MG63 (cell line): ENCODE data around the gene MPV17. TPM values are rescaled to one million over a fixed set of nuclear protein-coding genes. Genes with fewer than 3 reads are reported as not detected.
"Not testable (repeated sequence)": the region's sequence is repeated elsewhere in the genome, so short reads cannot be mapped to it uniquely, and the experiment has no call there.

Experiments used
- DNase-seq: peaks from one replicate; pipeline ENCODE4 v3.0.0-alpha.2; 2020
- H3K27me3 ChIP-seq: fragments of 250-450 bp; sonication (Bioruptor Pico); 2 replicates; pipeline ENCODE4 v1.5.1; 2020; ENCODE audit warnings: mild to moderate bottlenecking, moderate library complexity
- H3K36me3 ChIP-seq: fragments of 250-450 bp; sonication (Bioruptor Pico); 2 replicates; pipeline ENCODE4 v1.5.1; 2020; ENCODE audit warnings: mild to moderate bottlenecking, moderate library complexity
- H3K4me3 ChIP-seq: fragments of 250-450 bp; sonication (Bioruptor Pico); 2 replicates; pipeline ENCODE4 v1.5.1; 2020; ENCODE audit warnings: mild to moderate bottlenecking, moderate library complexity
- H3K9me3 ChIP-seq: fragments of 250-450 bp; sonication (Bioruptor Pico); 2 replicates; pipeline ENCODE4 v1.5.1; 2020; ENCODE audit warnings: mild to moderate bottlenecking, moderate library complexity
- total RNA-seq: library from RNA; depleted of rRNA; stranded (reverse); fragments of >200 nt; shearing (Covaris generic); gene quantifications from 2 replicates; pipeline ENCODE4 v1.2.3, GENCODE V29; 2014; ENCODE audit warnings: low replicate concordance

The MPV17 gene
- total RNA-seq, 1 experiment from 2014 or later = 66.5 TPM

DNA sequence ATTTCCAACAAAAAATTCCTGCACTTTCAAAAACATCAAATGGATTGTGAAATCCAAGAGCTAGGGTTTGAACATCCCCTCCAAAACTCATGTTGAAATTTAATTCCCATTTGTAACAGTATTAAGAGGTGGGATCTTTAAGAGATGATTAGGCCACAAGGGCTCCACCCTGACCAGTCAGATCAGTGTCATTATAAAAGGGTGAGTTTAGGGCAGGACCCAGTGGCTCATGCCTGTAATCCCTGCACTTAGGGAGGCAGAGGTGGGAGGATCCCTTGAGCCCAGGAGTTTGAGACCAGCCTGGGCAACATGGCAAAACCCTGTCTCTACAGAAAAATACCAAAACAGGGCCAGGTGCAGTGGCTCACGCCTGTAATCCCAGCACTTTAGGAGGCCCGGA, 24.7 kb upstream of the MPV17 start:
- peaks cover 17% of the 10 kb centered on the region for H3K36me3 ChIP-seq
- H3K9me3 ChIP-seq = no peaks in the 10 kb centered on the region
- no peak for DNase-seq
- H3K27me3 ChIP-seq = no peaks in the 10 kb centered on the region
- H3K4me3 ChIP-seq = no peak overlapping the region

DNA sequence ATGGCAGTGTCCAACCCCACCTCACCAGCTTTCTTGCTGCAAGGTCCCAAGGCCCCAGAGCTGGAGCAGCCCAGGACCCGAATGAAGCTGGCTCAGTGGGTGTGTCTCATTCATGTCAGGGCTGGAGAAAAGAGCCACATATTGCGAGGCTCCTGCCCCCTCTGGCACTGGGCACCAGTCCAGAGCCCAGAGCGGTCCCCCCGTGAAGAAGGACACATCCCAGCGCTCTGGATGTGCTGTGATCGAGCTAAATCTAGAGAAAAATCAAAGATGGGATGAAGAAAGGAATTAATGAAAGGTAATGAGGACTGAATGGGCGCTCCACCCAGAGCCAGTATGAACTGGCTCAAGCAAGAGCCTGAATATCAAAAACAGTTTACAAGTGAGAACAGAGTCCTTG, 13.3 kb upstream of the MPV17 start:
- no peaks in the 10 kb centered on the region for H3K27me3 ChIP-seq
- no peaks in the 10 kb centered on the region for H3K9me3 ChIP-seq
- DNase-seq = no peak
- H3K4me3 ChIP-seq = no peak overlapping the region
- H3K36me3 ChIP-seq = peaks cover 52% of the 10 kb centered on the region

DNA sequence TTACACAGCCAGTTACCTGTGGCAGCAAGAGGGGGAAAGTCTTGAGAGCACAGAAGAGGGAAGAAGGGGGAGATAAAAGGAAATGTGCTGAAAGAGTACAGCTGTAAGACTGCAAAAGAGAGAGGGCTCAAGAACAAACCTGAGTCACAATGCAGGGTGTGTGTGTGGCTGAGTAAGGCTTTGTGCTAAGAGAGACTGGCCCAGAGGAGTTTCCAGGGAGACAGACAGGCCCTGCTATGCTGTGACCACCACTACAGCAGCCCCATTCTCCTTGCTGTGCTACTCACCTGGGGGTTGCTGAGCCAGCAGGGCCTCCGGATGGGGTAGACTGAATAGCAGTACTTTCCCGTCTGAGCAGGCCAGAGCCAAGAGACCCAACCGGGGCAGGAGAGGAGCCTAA, 12.4 kb upstream of the MPV17 start:
- no peak for DNase-seq
- Histone ChIP-seq H3K36me3 (peaks cover 52% of the 10 kb centered on the region), H3K4me3 (no peak overlapping the region), H3K9me3 (no peaks in the 10 kb centered on the region), H3K27me3 (no peaks in the 10 kb centered on the region)

DNA sequence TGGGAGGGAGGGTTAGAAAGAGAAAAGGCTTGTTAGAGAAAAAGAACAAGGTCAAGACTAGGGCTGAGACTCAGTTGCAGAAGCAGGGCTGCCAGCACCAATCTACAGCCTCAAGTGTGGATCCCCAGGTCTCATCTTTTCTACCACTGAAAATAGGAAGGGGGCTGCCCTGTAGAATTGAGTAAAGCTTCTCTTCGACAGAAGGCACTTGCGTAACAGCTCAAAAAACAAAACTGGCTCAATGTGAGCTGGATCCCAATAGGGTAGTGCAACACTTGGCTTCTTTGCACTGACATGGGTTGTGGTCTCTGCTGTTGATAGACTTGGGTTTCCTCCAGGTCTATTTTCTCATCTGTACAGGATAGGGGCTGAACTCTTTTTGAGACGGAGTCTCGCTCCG, 1.8 kb upstream of the MPV17 start:
- peaks cover 34% of the 10 kb centered on the region for H3K36me3 ChIP-seq
- H3K27me3 ChIP-seq = no peaks in the 10 kb centered on the region
- H3K9me3 ChIP-seq = no peaks in the 10 kb centered on the region
- no peak for DNase-seq
- H3K4me3 ChIP-seq = no peak overlapping the region

DNA sequence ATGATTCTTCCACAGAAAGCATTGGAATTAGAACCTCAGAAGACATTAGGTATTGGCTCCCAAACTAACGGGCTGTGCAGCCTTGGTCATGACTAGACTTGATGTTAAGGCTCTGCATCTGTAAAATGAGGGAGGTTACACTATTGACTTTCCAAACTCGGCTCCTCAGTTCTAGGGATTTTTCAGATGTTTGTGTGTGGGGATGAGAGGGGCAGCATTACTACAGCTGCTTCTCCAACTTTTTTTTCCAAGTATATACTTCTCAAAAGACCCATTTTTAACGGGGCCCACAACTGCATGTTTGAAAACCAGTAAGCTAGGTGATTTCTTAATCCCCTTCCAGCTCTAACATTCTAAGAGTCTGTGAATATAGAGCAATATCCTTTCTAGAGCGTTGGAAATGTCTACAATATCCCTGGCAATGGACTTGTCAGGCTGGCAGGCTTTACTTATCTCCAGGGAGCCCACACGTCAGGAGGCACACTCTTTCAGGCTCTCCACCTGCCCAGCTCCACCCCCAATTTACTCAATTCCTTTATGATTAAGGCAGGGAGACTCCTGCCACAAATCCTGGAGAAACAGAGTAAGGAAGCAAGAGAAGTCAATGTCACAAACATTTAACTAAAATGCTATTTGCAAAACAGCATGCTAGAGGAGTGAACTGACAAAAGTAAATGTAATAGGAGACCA, 844 bp upstream of the MPV17 start:
- Histone ChIP-seq H3K4me3 (peak overlapping the region; percentile 85), H3K9me3 (no peaks in the 10 kb centered on the region), H3K27me3 (no peaks in the 10 kb centered on the region), H3K36me3 (peaks cover 24% of the 10 kb centered on the region)
- no peak for DNase-seq

DNA sequence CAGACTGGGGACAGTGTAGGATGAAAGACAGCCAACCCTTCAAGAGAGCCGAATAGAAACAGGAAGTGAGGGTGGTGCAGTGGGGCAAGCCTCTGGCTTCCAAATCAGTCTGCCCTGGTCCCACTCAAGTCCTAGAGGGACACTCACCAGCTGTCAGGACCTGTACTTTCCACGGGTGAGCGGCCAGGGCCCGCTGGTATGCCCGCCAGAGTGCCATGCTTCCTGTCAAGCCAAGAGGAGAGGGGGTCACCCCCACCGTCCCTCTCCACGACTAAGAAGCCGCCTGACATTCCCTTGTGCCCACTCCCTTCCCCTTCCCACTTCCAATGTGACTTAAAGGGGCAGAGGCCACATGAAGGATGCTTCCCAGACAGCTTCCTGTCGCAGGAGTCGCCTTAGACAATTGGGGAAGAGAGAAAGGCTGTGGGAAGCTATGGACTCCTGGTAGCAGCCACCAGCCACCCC, 564 bp downstream of the MPV17 start:
- Histone ChIP-seq H3K27me3 (no peaks in the 10 kb centered on the region), H3K9me3 (no peaks in the 10 kb centered on the region), H3K36me3 (peaks cover 13% of the 10 kb centered on the region), H3K4me3 (peak overlapping the region; percentile 85)
- no peak for DNase-seq

DNA sequence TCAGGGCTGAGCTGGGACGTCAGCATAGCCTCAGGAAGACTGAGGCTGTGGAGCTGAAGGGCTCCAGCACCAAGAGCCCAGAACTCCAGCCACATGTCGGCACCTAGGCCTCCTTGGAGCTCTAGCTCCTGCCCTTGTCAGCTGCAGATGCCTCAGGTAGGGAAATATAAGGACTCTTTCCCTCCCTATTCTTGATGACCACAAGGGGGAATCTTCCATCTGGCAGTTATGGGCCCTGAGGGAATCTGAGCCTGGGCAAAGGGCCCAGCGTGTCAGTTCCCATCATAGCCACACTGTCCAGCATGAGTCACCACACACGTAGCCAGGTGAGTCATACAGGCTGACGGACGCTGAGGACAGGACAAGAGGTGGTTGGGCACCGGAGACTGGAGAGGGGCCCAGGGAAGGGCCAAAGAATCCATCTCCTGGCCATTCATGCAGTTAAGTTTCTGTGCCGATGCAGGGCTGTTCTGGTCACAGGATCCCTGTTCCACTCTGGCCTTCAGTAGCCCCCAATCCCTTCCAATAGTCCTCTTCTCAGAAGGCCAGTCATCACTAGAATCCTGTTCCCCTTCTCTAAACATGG, 1.8 kb downstream of the MPV17 start:
- Histone ChIP-seq H3K27me3 (no peaks in the 10 kb centered on the region), H3K9me3 (no peaks in the 10 kb centered on the region), H3K4me3 (peak overlapping the region; percentile 85), H3K36me3 (peaks cover 11% of the 10 kb centered on the region)
- peak; percentile 97 for DNase-seq

DNA sequence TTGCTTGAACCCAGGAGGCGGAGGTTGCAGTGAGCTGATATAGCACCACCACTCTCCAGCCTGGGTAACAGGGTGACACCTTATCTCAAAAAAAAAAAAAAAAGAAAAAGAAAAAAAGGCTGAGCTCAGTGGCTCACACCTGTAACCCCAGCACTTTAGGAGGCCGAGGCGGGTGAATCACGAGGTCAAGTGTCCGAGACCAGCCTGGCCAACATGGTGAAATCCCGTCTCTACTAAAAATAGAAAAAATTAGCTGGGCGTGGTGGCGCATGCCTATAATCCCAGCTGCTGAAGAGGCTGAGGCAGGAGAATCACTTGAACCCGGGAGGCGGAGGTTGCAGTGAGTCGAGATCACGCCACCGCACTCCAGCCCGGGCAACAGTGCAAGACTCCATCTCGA, 3.1 kb downstream of the MPV17 start:
- not testable (repeated sequence) for H3K27me3 ChIP-seq, DNase-seq, H3K36me3 ChIP-seq, H3K9me3 ChIP-seq, H3K4me3 ChIP-seq

DNA sequence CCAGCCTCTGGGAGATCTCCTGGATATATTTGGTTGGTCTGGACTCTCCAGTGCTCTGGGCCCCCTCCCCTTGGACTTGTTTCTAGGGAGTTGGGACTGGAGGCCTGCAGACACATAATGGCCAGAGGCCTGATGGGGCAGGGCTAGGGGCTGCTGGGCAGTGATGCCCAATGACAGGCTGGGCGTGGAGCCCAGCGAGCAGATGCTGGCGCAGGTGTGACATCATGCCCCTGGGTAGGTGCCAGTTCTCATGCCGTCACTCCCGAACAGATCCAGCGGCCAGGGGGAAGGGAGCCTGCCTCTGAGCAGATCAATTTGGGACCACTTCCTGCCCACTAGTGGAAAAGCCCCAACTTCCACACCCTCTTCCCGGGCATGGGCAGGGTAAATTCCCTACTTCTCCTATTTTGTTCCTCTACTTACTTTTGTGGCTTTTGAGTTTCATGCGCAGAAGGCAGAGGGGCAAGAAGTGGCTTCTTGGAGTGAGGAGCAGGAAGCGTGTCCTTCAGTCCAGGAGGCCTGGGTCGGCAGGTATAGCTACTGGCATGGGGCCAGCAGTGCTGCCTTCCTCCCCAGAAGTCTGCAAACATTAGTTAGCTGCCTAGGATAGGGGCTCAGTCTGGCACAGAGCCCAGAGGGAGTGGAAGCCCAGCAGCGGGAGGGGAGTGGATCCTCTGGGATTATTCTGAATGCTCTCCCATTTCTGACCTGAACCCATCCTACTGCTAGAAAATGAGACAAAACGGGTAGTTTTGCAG, 6.1 kb downstream of the MPV17 start:
- Histone ChIP-seq H3K27me3 (no peaks in the 10 kb centered on the region), H3K4me3 (no peak overlapping the region), H3K36me3 (peaks cover 5% of the 10 kb centered on the region; the same call in 1 of the 2 replicates), H3K9me3 (no peaks in the 10 kb centered on the region)
- peak; percentile 52 for DNase-seq

DNA sequence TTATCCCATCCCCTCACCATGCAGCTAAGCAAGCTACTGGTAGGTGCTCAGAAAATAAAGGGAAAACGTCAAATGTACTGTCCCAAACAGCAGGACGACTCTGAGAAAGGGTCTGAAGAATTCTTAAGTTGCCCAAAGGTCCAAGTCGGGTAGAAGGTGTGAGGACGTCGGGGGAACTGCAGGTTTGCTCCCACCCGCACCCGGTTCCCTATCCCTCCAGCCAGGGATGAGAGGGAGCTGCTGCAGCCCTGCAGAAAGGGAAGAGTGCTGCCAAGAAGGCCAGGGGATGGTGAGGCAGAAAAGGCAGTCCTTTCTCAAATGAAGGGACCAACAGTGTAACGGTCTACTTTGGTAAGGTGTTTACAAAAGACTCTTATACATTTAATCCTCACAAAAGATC, 7.8 kb downstream of the MPV17 start:
- H3K27me3 ChIP-seq = no peaks in the 10 kb centered on the region
- no peak overlapping the region for H3K4me3 ChIP-seq
- 0 out of 2 replicates have a peak, but pooled peaks cover 5% of the 10 kb centered on the region for H3K36me3 ChIP-seq
- DNase-seq = no peak
- H3K9me3 ChIP-seq = no peaks in the 10 kb centered on the region

DNA sequence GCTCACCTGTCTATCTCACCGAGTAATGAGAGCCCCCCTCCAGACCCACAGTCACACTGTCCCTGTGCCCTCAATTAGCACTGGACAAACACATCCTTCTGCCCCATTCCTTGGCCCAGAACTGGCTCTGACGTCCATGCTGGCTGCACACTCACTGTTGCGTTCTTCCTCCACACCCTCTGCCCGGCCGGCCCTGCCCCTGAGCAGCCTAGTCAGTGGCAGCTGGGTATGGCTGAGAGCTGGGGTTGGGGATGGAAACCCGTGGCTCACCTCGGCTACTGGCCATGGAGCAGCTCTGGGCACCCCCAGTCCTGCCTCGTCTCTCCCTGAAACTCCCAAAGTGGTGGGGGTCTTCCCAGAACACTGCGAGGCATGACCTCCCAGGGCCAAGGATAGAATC, 8.2 kb downstream of the MPV17 start:
- DNase-seq = no peak

DNA sequence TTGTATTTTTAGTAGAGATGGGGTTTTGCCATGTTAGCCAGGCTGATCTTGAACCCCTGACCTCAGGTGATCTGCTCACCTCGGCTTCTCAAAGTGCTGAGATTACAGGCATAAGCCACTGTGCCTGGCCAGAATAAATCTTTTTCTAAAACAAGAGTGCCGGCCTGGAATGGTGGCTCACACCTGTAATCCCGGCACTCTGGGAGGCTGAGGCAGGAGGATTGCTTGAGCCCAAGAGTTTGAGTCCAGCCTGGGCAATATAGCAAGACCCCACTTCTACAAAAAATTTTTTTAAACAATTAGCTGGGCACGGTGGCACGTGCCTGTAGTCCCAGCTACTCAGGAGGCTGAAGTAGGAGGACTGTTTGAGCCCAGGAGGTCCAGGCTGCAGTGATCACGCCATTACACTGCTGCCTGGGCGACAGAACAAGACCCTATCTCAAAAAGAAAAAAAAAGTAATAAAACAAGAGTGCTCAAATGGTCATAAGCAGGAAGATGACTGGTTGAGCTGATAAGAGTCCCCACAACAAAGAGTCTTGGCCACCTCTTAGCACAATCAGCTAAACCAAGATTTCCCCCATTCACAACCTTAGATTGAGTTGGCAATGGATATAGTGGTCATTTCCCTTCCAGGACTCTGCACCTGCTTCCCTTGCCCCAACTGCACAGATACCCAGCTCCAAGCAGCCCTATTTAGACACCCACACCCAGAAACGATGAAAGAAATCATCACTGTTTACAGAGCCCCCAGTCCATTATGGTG, 8.8 kb downstream of the MPV17 start:
- no peak overlapping the region for H3K4me3 ChIP-seq
- DNase-seq = no peak
- H3K36me3 ChIP-seq = 0 out of 2 replicates have a peak, but pooled peaks cover 5% of the 10 kb centered on the region
- H3K27me3 ChIP-seq = no peaks in the 10 kb centered on the region
- no peaks in the 10 kb centered on the region for H3K9me3 ChIP-seq

More for the DNA sequence above, 8.2 kb downstream of the MPV17 start:
- H3K36me3 ChIP-seq = 0 out of 2 replicates have a peak, but pooled peaks cover 5% of the 10 kb centered on the region
- H3K27me3 ChIP-seq = no peaks in the 10 kb centered on the region
- H3K9me3 ChIP-seq = no peaks in the 10 kb centered on the region
- no peak overlapping the region for H3K4me3 ChIP-seq

DNA sequence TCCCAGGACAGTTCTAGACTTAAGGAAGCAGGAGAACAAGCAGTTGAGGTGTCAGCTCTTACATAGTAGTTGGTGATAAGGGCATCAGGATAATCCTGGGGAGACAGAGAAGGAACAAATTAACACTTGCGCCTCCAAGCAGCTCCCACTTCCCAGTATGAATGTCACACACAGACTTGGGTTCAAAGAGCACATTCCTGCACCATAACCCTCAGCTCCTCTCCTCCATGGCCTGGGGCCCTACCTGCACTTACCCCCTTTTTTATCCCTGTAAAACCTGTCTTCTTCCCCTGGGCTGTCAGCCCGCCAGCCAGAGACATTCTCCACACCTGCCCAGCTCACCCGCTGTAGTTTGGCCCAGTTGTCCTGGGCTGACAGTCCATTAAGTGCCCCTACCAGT, 10.7 kb downstream of the MPV17 start:
- Histone ChIP-seq H3K9me3 (no peaks in the 10 kb centered on the region), H3K36me3 (0 out of 2 replicates have a peak, but pooled peaks cover 5% of the 10 kb centered on the region), H3K27me3 (peaks cover 9% of the 10 kb centered on the region), H3K4me3 (no peak overlapping the region)
- no peak for DNase-seq

DNA sequence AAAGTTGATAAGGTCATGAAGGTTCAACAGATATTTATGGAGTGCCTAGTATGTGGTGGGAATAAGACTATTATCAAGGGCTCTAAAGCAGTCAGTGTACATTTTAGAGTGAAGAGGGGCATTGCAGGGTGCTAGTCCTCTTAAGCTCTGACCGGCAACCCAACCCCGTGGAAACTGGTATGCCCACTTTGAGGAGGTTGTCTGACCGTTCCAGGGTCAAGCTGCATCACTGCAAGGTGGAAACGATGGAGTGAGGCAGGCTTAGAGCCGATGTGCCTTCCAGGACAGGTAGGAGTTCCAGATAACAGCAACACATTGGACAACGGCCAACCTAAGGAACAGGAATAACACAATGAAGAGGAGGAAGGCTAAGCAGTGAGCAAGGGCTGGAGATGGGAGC, 13.2 kb downstream of the MPV17 start:
- H3K9me3 ChIP-seq = peaks cover under 1% of the 10 kb centered on the region; the same call in 1 of the 2 replicates
- no peak overlapping the region for H3K4me3 ChIP-seq
- H3K36me3 ChIP-seq = no peaks in the 10 kb centered on the region
- peaks cover 17% of the 10 kb centered on the region for H3K27me3 ChIP-seq
- DNase-seq = no peak

DNA sequence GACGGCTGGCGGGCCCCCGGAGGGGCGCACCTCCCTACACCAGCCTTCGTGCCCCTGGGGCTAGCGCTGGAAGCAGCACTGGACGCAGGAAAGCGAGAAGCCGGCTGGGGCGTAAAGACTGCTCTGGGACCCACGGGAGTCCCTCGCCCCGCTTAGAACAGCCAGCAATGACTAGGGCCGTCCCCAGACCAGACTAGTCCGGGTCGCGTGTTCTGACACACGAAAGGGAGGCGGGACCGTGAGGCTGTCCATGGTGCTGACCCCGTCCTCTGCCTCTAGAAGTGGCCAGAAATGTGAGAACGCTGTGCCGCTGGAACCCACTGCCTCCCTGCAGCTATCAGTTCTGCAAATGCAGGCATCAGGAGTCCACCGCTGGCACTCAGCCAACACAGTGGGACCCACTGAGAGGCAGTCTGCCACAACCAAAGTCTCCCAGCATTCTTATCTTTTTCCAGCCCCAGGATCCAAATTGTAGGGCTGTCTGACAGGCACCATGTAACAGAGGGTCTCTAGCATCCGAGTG, 14.5 kb downstream of the MPV17 start, which contains the start of gene UCN:
Gene UCN (minus strand): TSS at position 87 of the 523 bp plus-strand sequence. CDS start 550 bp downstream, outside the sequence.
- Histone ChIP-seq H3K36me3 (no peaks in the 10 kb centered on the region), H3K27me3 (peaks cover 17% of the 10 kb centered on the region), H3K4me3 (no peak within 1 kb of the TSS), H3K9me3 (peaks cover 2% of the 10 kb centered on the region; the same call in 1 of the 2 replicates)
- no peak for DNase-seq

DNA sequence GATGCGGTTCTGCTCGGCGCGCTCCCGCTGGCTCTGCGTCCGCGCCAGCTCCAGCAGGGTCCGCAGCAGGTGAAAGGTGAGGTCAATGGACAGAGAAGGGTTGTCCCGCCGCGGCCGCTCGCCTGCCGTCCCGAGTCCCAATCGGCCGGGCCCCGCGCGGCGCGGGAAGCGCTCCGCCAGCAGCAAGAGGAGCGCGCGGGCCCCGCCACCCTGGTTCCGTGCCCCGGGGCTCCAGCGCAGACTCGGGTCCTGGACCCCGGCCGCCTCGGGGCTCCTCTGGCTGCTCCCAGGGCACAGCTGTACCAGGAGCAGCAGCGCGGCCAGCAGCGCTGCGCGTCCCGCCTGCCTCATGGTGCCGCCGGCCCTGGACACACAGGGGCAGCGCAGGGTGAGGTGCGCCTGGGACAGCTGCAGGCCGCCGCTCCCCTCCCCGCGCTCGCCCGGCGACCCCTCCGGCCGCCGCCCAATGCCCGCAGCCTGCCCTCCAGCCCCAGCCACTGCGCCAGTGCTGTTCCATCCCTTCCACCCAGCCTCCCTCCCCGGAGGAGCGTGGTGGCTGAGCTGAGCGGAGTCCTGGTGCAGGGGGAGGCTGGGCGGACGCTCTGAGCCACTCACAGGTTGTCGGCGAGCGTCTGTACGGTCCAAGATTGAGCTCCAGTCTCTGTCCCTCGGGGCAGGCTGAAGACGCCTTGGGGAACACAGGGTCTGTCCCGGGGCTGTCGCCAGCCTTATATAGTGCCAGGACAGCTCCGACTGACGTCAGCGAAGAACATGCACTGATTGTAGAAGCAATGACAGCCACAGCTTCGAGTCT, 15.1 kb downstream of the MPV17 start:
- peaks cover 2% of the 10 kb centered on the region; the same call in 1 of the 2 replicates for H3K9me3 ChIP-seq
- H3K27me3 ChIP-seq = peaks cover 17% of the 10 kb centered on the region
- DNase-seq = no peak
- no peaks in the 10 kb centered on the region for H3K36me3 ChIP-seq
- no peak overlapping the region for H3K4me3 ChIP-seq
